Muscle of back (tissue), 11 donors: ENCODE data around the gene ABCA12. TPM values are rescaled to one million over a fixed set of nuclear protein-coding genes. Genes with fewer than 3 reads are reported as not detected.

Experiments
- DNase-seq, 3 donors: peaks; one replicate each; pipeline versions ENCODE4 v3.0.0 to v3.0.0-alpha.2; 2013
- polyA plus RNA-seq, 10 donors: library from polyadenylated mRNA; unstranded; fragments of 120-200 nt; gene quantifications; one replicate each; pipeline ENCODE4 v1.2.1, GENCODE V29; 2013; ENCODE audit not compliant: insufficient read length in 10 of 10

The ABCA12 gene
- polyA plus RNA-seq, 10 donors = 0.01 to 2.8 (median 0.04) TPM; not detected in 5

DNA sequence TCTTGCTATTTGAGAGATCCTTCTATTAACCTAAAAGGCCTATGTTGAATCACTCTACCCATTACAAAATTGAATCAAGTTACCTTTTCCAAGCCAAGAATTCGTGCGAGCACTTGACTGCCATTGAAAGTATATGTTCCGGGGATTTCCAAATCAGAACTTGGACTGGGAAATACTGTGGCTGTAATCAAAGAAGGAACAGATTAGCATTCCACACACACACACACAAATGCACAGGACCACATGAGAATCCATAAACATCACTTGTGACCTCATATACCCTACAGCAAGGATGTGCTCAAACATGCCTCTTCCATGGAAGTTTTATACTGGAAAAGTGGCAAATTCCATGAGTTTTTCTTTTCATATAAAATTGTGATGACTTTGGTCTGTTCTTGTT lies 86.0 kb downstream of the ABCA12 start:
- no peak for DNase-seq

DNA sequence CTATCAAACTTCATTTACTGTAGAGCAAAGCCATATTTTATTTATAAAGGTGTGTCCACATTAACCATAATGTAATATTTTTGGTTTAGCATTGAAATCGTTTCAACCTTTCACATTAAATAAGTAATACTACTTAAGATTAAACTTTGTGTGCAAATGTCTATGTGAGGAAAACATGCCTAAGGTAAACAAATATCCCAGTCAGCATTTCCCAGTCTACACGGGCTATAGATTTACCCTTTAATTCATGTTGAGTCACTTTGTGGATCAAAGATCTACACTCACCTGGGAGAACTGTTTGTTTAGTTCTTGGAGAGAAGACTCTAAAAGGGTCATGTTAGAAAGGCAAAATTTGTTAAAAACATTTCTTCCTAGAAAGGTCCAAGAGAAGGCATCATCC lies 89.1 kb downstream of the ABCA12 start:
- no peak for DNase-seq

DNA sequence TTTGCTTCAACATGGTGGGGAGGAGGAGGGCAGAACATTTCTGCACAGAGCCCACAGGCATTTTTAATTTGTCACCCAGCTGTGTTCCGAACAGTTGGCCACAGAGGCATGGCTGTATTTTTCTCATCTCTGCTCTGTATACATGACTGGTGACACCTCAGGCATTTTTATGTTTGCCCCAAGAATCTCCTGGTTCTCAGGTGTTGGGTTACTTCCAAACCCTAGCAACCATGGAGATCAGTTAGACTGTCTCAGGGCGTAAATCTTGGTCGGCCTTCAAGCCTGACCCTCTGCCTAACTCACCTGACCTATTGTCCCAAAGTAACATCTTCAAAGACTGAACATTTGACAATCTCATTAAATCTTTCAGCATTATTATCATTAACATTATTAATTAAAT lies 100.0 kb downstream of the ABCA12 start:
- no peak for DNase-seq

DNA sequence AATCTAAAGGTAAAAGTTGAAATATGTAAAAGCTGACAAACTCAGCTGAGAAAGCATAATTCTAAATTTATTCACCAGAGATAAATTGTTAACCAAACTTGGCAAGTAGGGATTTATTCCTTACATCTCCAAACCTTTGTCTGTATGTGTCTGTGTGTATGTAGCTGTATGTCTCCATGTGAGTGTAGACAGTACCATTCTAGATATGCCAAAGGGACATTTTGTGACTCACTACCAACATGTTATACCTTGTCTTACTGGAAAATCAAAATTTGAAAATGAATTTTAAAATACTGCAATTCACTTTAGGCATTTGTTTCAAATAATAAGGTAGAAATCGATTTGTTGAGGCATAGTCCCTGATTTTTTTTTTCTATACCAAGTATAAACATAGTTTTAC lies 102.1 kb downstream of the ABCA12 start:
- DNase-seq = no peak

DNA sequence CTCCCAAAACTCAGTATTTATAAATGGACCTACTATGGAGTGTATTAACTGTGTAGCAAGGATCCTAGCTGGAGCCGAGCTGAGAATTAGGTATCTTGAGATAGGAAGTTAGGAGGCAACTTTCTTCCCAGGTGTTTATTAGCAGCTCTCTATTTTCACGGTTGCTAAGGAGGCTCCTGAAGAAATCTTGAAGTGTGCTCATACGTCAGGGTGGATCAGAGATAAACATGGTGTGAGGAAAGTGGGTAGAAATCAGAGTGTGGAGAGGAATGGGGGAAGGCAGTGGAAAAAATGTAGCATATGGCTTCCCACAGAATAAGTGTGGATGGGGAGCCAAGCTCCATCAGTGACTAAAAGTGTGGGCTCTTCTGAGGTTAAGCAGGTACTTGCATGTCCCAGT lies 104.3 kb downstream of the ABCA12 start:
- DNase-seq = no peak

DNA sequence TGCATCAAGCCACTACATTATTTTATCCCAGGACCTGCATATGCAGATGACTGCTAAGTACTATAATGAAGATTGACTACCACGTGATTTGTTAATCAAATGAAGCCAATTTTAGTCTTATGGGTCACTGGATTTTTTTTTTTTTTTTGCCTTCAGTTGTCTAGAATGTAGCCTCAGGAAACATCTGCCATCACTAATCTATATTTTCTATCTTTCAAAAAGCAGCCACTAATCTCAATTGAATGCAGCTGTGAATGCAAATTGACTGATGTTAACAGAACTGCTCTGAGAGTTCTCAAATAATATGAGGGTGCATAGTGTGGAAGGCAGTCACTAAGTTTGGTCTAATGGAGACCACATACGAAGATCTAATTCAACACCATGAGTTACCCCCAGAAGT lies 106.3 kb downstream of the ABCA12 start:
- DNase-seq = no peak

DNA sequence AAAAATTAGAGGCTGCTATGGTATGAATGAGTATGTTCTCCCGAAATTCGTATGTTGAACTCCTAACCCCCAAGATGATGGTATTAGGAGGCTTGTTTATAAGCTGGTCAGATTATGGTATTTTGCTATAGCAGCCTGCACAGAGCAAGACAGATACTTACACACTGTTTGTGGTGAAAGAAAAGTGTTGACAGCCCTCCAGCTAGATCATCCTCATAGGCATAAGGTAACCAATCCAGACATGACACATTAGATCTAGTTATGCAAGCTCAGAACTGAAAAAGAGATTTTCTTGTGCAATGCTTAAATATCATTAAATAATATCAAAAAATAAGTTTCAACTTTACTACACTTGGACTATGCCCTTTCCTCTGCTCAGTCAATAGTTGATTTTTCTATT lies 107.1 kb downstream of the ABCA12 start:
- DNase-seq = no peak

DNA sequence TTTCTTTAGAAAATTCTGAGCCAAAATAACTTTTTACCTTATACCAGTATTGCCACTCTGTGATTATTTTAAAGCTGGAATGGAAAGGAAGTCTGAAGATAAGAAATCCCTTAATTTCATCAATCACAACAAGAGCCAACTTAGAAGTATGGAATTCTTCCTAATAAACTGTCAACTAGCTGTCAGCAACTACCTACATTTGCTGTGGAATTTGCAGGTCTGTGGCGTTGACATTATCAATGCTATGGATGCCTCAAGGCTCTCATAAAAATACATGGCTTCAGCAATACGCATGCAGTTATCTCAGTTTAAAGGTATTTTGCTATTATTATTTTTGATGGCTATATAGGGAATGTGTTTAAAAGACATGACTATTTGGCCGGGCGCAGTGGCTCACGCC lies 108.5 kb downstream of the ABCA12 start:
- no peak for DNase-seq

DNA sequence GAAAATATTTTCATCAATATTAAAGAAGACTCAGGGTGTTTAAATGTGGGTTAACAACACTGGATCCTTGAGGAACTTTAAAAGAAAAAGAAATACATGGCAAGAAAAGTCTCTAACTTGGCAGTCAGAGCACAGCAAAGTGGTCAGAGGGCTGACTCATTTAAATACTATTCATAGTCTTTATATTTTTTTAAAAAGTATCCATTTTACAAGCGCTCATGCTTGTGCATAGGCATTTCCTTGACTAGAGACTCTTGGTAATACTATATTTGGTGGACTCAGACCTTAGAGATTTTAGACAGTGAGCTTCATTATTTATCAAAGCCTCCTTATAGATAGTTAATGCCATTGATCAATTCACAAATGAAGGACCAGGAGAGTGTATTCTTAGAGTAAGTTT lies 110.2 kb downstream of the ABCA12 start:
- DNase-seq = peak in 1 of 3 donors; percentile 23

DNA sequence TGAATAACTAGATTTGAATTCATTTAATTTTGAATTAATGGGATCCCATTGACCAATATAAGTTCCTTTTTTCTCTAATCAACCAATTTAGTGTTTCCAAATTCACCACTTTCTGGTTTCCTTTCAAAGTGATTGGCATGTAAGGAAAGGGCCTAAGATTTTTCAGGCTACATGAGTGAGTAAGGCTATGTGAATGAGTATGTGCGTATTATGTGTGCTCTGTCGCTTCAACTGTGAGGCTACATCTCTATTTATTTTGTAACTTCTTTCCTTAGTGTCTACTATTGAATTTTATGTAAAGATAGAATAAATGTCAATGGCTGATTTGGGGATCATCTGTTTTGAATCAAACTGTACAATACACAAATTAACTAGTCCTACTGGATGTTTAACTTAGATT lies 110.6 kb downstream of the ABCA12 start:
- no peak for DNase-seq

DNA sequence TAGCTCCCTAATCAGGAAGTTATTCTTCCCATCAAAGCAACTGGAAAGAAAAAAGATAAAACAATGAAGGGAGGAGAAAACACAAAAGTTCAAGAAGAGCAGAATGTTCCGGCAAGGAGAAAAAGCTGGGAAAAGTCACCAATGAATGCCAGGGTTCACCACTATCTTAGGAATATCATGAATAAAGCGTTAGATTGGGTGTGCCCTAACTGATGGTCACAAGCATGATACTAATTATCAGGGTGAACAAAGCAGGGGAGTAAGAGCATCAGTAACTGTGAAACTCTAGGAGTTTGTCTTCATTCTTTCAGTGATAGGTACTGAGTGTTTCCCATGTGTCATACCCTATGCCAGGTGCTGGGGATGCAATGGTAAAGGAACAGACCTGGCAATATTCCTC lies 115.5 kb downstream of the ABCA12 start:
- DNase-seq = no peak

DNA sequence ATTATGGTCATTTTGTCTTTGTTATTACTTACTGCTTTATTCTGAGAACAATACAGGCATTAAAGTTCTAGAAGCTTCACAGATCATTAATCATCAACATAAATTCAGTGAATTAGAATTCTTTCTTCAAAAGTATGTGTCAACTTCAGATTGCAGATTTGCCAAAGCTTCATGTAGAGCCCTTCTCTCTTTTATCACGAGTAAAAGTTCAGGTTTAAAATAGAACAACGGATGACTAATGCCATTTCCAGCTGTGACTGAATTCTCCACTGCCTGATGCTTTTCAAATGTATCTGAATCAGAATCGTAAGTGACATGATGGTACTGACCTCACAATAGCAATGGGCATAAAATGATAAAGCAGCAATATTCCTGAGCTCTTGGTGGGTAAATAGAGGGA lies 116.0 kb downstream of the ABCA12 start:
- peak in 2 of 3 donors; percentile 11 to 33 for DNase-seq

DNA sequence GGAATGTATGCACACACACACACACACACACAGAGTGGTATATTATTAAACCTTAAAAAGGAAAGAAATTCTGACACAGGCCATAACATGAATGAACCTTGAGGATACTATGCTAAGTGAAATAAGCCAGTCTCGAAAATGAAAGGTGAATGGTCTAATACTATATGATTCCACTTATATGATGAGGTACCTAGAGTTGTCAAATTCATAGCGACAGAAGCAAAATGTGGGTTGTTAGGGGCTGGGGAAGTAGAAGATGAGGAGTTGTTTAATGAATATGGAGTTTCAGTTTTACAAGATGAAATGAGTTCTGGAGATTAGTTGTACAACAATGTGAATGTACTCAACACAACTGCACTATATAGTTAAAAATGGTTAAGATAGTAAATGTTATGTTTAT lies 118.1 kb downstream of the ABCA12 start:
- DNase-seq = no peak

DNA sequence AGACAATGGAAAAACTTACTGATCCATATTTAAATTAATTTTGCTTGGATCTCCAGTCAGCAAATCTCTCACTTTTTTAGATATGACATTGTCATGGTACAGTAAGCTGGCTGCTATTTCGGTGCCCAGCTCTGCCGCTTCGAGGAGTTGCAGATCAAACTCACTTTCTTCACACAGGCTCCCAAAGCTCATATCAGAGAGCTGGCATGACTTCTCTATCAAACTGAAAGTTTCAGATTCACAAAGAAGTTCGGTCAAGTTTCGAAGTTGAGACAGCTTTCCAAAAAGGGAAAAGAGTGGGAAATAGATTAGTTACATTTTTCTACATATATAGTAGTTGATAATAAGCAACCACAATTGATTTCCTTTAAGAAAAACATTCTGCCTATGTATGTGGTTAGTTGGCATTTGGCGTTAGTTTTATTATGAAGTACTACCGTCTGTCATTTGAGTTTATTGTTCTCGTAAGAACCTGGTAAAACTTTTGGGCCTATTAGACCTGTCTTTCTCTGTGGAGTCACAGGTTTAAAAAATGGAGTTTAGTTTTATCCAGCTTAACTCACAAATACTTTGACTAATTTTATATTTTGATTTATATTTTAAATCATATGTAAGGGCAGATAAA lies 118.8 kb downstream of the ABCA12 start:
- DNase-seq = no peak

DNA sequence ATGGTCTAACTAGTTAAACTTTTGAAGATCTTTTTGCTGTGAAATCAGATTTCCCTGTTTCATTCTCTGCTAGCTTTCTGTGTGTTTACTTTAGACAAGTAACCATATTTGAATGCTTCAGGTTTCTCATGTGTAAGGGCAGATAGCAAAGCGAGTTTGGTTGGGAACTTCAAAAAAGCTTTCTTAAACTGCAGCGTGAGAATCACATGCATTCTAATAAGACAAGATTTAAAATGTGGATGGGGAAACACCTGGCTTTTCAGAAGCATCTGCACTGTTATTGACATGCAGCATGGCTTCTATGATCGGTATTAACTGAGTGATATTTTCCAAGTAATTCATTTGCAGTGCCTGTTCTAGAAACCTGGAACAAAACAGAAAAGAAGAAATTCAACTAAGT lies 119.3 kb downstream of the ABCA12 start:
- DNase-seq = no peak

DNA sequence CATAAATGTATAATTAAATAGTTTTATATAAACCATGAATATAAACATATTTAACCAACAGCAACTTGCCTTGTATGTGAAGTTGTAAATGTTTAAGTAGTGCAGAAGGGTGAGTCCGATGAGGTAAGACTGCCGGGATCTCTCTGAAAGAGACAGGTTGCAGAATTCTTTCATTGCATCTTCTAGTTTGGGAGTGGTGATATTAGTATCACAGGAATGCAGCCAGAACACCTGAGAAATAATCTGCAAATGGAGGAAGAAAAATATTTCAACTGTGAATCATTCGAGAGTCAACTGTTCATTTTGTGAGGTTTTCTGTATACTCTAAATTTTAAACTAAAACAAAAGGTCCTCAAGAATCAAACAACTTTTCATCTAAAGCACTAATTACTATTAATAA lies 123.0 kb downstream of the ABCA12 start:
- no peak for DNase-seq

DNA sequence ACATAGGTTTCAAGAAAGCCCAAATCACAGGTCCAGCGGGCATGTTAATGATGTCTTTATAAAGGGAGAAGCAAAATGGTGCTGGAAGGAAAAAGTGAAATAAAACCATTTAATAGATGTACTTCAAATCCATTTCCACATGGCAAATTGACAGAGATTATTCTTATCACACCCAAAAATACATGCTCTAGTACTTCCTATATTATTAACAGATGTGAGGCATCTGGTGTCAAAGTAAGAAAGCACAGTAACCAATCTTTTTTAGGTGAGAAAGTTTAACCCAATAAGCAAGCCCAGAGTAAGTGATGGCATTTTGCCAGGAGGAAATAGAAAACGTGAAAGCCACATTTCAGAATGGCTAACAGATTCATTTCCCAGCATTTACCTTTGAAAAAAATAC lies 128.0 kb downstream of the ABCA12 start:
- no peak for DNase-seq

DNA sequence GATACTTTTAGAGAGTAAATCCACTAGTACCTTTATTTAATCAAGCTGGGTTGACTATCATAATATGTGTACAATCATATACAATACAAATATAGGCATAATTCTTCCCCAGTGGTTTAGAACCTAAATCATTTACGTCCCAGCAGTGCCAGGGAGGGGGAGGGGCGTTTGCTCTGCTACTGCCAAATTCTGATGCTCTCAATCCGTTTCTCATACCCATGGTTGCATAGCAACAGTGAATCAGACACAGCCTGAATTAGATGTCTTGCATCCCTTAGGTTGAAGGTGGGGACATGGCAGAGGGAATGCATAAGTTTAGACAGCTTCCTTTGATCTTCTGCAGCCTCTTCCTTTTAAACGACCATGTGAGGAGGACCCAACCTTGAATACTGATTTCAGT lies 135.4 kb downstream of the ABCA12 start:
- peak in 2 of 3 donors; percentile 7 to 8 for DNase-seq

DNA sequence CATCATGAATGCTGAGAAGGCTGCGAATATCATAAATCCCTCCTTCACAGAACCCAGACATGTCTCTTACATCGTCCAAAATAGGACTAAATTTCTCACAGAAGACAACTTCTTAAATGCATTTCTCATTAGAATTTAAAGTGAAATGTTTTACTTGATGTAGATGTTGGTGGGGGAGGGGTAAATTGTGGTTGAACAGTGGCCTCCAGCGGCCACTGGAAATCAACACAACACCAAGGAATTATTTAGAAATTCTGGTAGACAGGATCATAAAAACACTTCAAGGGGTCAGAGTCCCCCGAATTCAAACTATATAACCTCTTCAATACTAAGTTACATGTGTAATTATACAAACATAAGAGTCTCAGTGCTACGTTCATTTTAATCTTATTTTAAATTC lies 135.9 kb downstream of the ABCA12 start:
- peak; percentile 18 to 53 (median 26) for DNase-seq

DNA sequence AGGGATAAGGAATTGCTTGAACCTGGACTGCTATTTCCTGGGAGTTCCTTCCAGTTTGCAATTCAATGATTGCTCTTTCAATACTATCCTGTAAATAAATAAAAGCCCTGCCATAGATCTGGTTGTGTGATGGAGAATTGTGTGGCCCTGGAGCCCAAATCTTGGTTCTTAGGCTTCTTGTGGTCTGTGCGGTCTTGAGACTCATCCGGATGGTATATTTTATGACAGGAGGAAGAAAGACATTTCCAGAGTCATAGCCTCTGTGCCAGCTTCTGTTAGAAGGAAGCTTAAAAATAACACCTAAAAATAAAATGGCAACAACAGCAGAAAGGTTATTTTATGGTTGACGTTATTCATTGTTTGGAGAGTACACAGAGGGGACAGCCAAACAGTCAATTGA lies 137.7 kb downstream of the ABCA12 start:
- DNase-seq = no peak

DNA sequence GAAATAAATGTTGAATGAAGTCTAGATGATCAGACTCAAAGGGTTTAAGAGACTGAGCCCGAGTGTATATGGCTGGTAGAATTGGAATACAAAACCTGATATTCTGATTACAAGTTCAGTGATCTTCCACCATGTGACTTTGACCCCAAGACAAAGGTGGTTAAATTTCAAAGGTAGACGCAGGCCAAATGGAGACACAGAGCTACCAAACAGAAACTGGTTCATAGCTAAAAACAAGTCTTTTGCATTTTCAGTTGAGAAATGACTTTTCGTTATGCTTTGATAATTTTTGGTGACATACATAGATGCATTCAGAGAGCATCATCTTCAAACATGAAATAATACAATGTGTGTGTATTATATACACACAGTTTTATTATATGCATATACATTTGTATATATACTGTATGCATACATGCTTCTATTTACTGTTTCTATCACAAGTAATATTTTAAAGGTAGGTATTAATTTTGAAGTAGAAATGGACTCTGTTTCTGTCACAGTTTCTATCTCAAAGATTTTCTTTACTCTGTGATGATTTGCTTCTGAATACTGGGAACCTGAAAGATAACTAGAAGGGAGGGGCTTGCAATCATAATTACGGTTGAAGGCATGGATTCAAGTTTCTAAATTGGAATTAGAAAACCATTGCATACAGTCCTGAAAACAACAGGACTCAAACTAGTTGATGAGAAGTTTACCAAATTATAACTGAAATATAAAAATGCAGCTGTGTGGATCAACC lies 142.3 kb downstream of the ABCA12 start:
- DNase-seq = no peak

DNA sequence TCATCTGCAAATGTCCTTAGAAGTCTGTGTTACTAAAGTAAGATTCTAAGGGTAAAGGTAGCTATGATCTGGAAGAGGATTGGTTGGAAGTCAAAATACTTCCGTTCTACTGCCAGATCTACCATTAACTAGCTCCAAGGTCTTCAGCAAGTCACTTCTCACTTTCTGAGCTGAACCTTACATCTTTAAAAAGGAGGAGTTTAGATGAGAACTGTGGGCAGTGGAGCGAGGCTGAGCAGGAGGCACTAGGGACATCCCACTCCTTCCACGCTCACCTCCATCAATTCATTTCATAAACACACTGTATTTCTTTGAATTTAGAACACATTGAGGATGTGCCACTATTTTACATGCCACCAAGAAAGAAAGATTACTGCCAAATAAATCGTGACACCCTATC lies 143.0 kb downstream of the ABCA12 start:
- DNase-seq = no peak

DNA sequence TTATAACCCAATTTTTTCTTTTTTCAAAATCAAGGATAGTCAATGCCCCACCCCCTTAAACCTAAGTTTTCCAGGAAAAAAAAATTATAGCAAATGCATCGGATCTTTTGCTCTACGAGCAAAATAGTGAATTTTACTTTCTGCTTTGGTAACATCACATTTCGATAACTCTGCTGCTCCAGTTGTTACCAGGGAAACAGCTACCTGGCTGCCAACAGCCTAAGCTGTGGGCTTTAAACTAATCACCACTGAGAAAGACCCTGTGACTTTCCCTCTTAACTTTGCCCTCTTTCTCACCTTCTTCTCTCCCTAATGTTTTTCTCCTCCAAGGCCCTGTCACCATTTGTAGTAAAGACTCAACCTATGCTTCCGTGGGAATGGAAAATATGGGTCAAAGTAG lies 145.5 kb downstream of the ABCA12 start:
- DNase-seq = peak in 1 of 3 donors; percentile 4

DNA sequence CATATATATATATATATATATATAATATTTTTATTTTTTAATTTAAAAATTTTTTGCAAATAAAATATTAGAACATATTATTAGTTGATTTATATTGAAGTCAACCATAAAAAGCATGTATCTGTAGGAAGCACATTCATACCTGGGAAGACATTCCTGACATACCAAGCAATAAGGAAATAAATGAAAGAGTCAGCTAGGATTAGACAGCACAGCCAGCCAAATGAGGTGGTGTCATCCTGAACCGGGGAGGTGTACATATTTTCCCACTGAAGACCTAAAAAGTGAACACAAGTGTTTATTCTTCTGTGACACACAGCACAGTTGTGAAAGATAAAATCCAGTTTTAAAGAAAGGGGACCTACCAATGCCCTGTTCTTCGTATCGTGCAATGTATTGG lies 149.2 kb downstream of the ABCA12 start:
- DNase-seq = no peak
